H9 (cell line): Measurements from ENCODE around the gene ACOXL. TPM values are rescaled to one million over a fixed set of nuclear protein-coding genes. Genes with fewer than 3 reads are reported as not detected.

Experiments used
- DNase-seq: peaks from one replicate; pipeline ENCODE4 v3.0.0-alpha.2; 2017
- H2AFZ ChIP-seq: one replicate; pipeline ENCODE4 v1.6.1; 2013; ENCODE audit warnings: mild to moderate bottlenecking, low read length, control low read depth, moderate library complexity
- H2AK5ac ChIP-seq: 2 replicates; pipeline ENCODE4 v1.6.1; 2013; ENCODE audit warnings: low read length, control low read depth, mixed read lengths; ENCODE audit not compliant: insufficient read length
- H2BK120ac ChIP-seq: one replicate; pipeline ENCODE4 v1.6.1; 2013; ENCODE audit warnings: low read depth, mild to moderate bottlenecking, low read length, control low read depth, inconsistent platforms; ENCODE audit not compliant: poor library complexity, severe bottlenecking
- H2BK12ac ChIP-seq: 2 replicates; pipeline ENCODE4 v1.6.1; 2013; ENCODE audit warnings: low read length, control low read depth, mixed read lengths, low read depth; ENCODE audit not compliant: insufficient read length
- H2BK15ac ChIP-seq: 2 replicates; pipeline ENCODE4 v1.6.1; 2013; ENCODE audit warnings: low read depth, low read length, control low read depth
- H2BK20ac ChIP-seq: one replicate; pipeline ENCODE4 v1.6.1; 2013; ENCODE audit warnings: low read depth, mild to moderate bottlenecking, low read length, control low read depth, inconsistent platforms; ENCODE audit not compliant: poor library complexity, severe bottlenecking
- H2BK5ac ChIP-seq: 2 replicates; pipeline ENCODE4 v1.6.1; 2013; ENCODE audit warnings: low read length, control low read depth, mixed read lengths; ENCODE audit not compliant: insufficient read length
- H3K14ac ChIP-seq: 2 replicates; pipeline ENCODE4 v1.6.1; 2013; ENCODE audit warnings: low read length, control low read depth; ENCODE audit not compliant: insufficient read depth
- H3K18ac ChIP-seq: 2 replicates; pipeline ENCODE4 v1.6.1; 2013; ENCODE audit warnings: low read depth, mild to moderate bottlenecking, mixed read lengths, low read length, control low read depth; ENCODE audit not compliant: insufficient read length
- H3K23ac ChIP-seq: 2 replicates; pipeline ENCODE4 v1.6.1; 2013; ENCODE audit warnings: low read length, control low read depth, mixed read lengths, low read depth; ENCODE audit not compliant: insufficient read length
- H3K23me2 ChIP-seq: 2 replicates; pipeline ENCODE4 v1.6.1; 2013; ENCODE audit warnings: low read depth, mild to moderate bottlenecking, mixed read lengths, low read length, control low read depth; ENCODE audit not compliant: insufficient read length, poor library complexity, severe bottlenecking
- H3K27ac ChIP-seq: 2 replicates; pipeline ENCODE4 v1.5.1; 2013; ENCODE audit warnings: low read length, control low read depth, mixed read lengths, low read depth; ENCODE audit not compliant: insufficient read length
- H3K27me3 ChIP-seq: 2 replicates; pipeline ENCODE4 v1.6.1; 2013; ENCODE audit warnings: low read length, control low read depth, inconsistent platforms; ENCODE audit not compliant: insufficient read depth
- H3K4ac ChIP-seq: 2 replicates; pipeline ENCODE4 v1.6.1; 2013; ENCODE audit warnings: low read depth, mild to moderate bottlenecking, control low read depth, inconsistent platforms, low read length, moderate library complexity
- H3K4me1 ChIP-seq: 2 replicates; pipeline ENCODE4 v1.6.1; 2013; ENCODE audit warnings: low read length, control low read depth, inconsistent platforms; ENCODE audit not compliant: insufficient read depth
- H3K4me2 ChIP-seq: 2 replicates; pipeline ENCODE4 v1.6.1; 2013; ENCODE audit warnings: low read length, control low read depth, mixed read lengths; ENCODE audit not compliant: insufficient read length, insufficient read depth
- H3K56ac ChIP-seq: 2 replicates; pipeline ENCODE4 v1.6.1; 2013; ENCODE audit warnings: low read depth, mild to moderate bottlenecking, mixed read lengths, low read length, control low read depth; ENCODE audit not compliant: insufficient read length
- H3K79me1 ChIP-seq: 2 replicates; pipeline ENCODE4 v1.6.1; 2013; ENCODE audit warnings: low read depth, mild to moderate bottlenecking, moderate library complexity, low read length, control low read depth, inconsistent platforms; ENCODE audit not compliant: insufficient read depth, poor library complexity, severe bottlenecking
- H3K79me2 ChIP-seq: 2 replicates; pipeline ENCODE4 v1.6.1; 2013; ENCODE audit warnings: low read length, control low read depth, inconsistent platforms; ENCODE audit not compliant: insufficient read depth
- H3K9ac ChIP-seq: 2 replicates; pipeline ENCODE4 v1.6.1; 2013; ENCODE audit warnings: low read length, control low read depth, mixed read lengths; ENCODE audit not compliant: insufficient read length; ENCODE audit errors: extremely low read depth
- H3K9me3 ChIP-seq: one replicate; pipeline ENCODE4 v1.6.1; 2013; ENCODE audit warnings: low read depth, low read length, inconsistent platforms; ENCODE audit not compliant: control insufficient read depth
- H3T11ph ChIP-seq: one replicate; pipeline ENCODE4 v1.6.1; 2013; ENCODE audit warnings: mild to moderate bottlenecking, low read length, control low read depth, inconsistent platforms
- H4K20me1 ChIP-seq: one replicate; pipeline ENCODE4 v1.6.1; 2013; ENCODE audit not compliant: control insufficient read depth, insufficient read length, insufficient read depth
- H4K5ac ChIP-seq: 2 replicates; pipeline ENCODE4 v1.6.1; 2013; ENCODE audit warnings: low read depth, mild to moderate bottlenecking, mixed read lengths, low read length, control low read depth; ENCODE audit not compliant: insufficient read length
- H4K8ac ChIP-seq: replicated peaks from 2 replicates; pipeline ENCODE4 v1.6.1; 2013; ENCODE audit warnings: low read length, control low read depth, mixed read lengths, low read depth; ENCODE audit not compliant: insufficient read length
- H4K91ac ChIP-seq: 2 replicates; pipeline ENCODE4 v1.6.1; 2013; ENCODE audit warnings: low read depth, mild to moderate bottlenecking, moderate library complexity, mixed read lengths, low read length, control low read depth; ENCODE audit not compliant: insufficient read length
- H3K27ac Mint-ChIP-seq, 3 experiments: 2 replicates in 2 of 3; 3 replicates in 1 of 3; pipeline ENCODE4 v1.8.0; 2020 to 2021; ENCODE audit warnings: mixed read lengths in 3 of 3, mild to moderate bottlenecking in 1 of 3, moderate library complexity in 1 of 3
- H3K27me3 Mint-ChIP-seq: 2 replicates; pipeline ENCODE4 v1.8.0; 2021; ENCODE audit warnings: low read depth, mild to moderate bottlenecking, moderate library complexity, mixed read lengths
- H3K36me3 Mint-ChIP-seq, 3 experiments: 2 replicates in 2 of 3; 3 replicates in 1 of 3; pipeline ENCODE4 v1.8.0; 2020 to 2021; ENCODE audit warnings: low read depth in 3 of 3, mixed read lengths in 3 of 3; ENCODE audit not compliant: insufficient read depth in 1 of 3
- H3K4me1 Mint-ChIP-seq, 2 experiments: 2 replicates each; pipeline ENCODE4 v1.8.0; 2020; ENCODE audit warnings: mixed read lengths in 2 of 2
- H3K4me3 Mint-ChIP-seq, 2 experiments: 2 replicates in 1 of 2; 3 replicates in 1 of 2; pipeline ENCODE4 v1.8.0; 2020 to 2021; ENCODE audit warnings: mild to moderate bottlenecking in 2 of 2, mixed read lengths in 2 of 2, moderate library complexity in 1 of 2
- H3K9me3 Mint-ChIP-seq, 2 experiments: 2 replicates in 1 of 2; 3 replicates in 1 of 2; pipeline ENCODE4 v1.8.0; 2020; ENCODE audit warnings: mild to moderate bottlenecking in 2 of 2, mixed read lengths in 2 of 2, moderate library complexity in 1 of 2
- CTCF ChIP-seq: fragments of 200-600 bp; sonication (generic); conservative IDR thresholded peaks from 3 replicates; pipeline ENCODE4 v1.8.0; 2021; ENCODE audit warnings: antibody characterized with exemption, mild to moderate bottlenecking
- WGBS: extraction: QIAGEN DNeasy Blood & Tissue Kit; methylation state at CpG from one replicate; pipeline ENCODE4 v1.1.7; 2013; ENCODE audit warnings: missing lambda C conversion rate, low lambda C conversion rate, mixed read lengths; ENCODE audit not compliant: insufficient read length; ENCODE audit errors: extremely low coverage; 5-methylcytosine and 5-hydroxymethylcytosine counted together
- total RNA-seq: library from RNA; stranded (reverse); gene quantifications from 2 replicates; pipeline ENCODE4 v1.2.1, GENCODE V29; 2021

Gene ACOXL
- total RNA-seq, 1 experiment from 2014 or later = 37.6 TPM

- Histone ChIP-seq H2AFZ (no peak overlapping the region), H3K4ac (no peak overlapping the region), H3K4me1 (peaks cover 28% of the 10 kb centered on the region), H3K18ac (no peak overlapping the region), H4K20me1 (no peaks in the 10 kb centered on the region), H3K56ac (no peak overlapping the region), H3K4me2 (no peak overlapping the region), H4K8ac (no peak overlapping the region), H2BK20ac (no peak overlapping the region), H3K9ac (no peak overlapping the region), H3K23ac (no peak overlapping the region), H2BK12ac (no peak overlapping the region), H3K27me3 (no peaks in the 10 kb centered on the region), H3K79me1 (no peaks in the 10 kb centered on the region), H4K91ac (no peak overlapping the region), H3K79me2 (peaks cover 5% of the 10 kb centered on the region; the same call in 1 of the 2 replicates), H3K23me2 (no peaks in the 10 kb centered on the region), H4K5ac (no peak overlapping the region), H3K27ac (no peak overlapping the region), H2BK15ac (no peak overlapping the region), H3K14ac (no peak overlapping the region), H3T11ph (no peak overlapping the region), H2BK120ac (no peak overlapping the region), H2AK5ac (no peak overlapping the region), H2BK5ac (no peak overlapping the region), H3K9me3 (no peaks in the 10 kb centered on the region)
- TF ChIP-seq CTCF = no peak
- no peak overlapping the region; a peak in 1 of 7 replicates for H3K27ac Mint-ChIP-seq
- no peaks in the 10 kb centered on the region; the same call in 1 of the 2 replicates for H3K27me3 Mint-ChIP-seq
- peaks cover 0 to 2% of the 10 kb centered on the region in 2 experiments; a peak in 1 of 5 replicates for H3K9me3 Mint-ChIP-seq
- peaks cover 89 to 91% of the 10 kb centered on the region in 2 experiments for H3K4me1 Mint-ChIP-seq
- no CpG with 5 or more reads among the region's 2 CpGs for WGBS
- DNase-seq = no peak
- H3K4me3 Mint-ChIP-seq = no peak overlapping the region
- peaks cover 14 to 38% (median 35%) of the 10 kb centered on the region in 3 experiments for H3K36me3 Mint-ChIP-seq
Observed at GRCh38 chr2:110742412-110742811, 10.0 kb downstream of the ACOXL start.
